Measurements from ENCODE around the gene C1QTNF9B.

The C1QTNF9B gene

DNA sequence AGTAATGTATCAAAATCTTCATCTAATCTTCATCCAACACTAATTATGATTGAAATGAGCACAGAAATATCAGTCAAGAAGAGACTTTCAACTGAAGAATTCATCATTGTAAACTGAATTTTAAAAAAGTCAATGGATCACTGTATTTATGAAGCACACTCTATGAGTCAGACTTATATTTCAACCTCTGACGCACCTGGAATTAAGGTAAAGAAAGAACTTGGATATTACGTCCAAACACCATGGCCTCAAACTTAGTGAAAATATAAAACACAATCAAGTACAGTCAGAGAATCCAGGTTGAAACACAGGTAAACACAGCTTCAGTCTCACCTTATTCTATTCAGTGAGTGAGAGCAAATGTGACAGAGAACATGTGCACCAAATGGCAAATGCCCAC, 47.6 kb downstream of the C1QTNF9B start:
- TF ChIP-seq GATA2 (IDR thresholded peaks at IDR 0.05; ENCODE audit: low read depth, low read length) (no peak), GATA3 (IDR thresholded peaks at IDR 0.05; ENCODE audit: low read depth, low read length) (no peak)

DNA sequence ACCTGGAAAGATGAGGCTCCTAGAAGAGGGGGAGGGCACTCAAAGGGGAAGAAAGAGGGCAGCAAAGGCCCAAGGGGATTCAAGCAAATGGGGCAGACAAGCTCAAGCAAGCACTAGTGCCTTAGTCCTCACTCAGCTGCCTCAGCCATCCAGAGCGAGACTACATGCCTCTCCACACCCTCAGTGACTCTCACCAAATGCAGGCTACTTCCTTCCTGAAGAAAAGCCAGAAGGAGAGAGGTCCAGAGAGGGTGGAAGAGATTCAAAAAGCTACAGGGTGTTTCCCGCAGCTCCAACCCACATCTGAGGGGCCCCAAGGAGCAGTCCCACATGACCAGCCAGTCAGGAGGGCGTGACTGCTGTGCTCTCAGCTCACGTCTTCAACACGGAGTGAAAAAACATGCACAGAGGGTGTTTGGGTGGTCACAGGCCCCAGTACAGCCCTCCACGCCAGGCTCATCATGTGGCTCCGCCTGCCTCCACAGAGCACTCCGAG, 48.6 kb downstream of the C1QTNF9B start:
- TF ChIP-seq GATA2 (IDR thresholded peaks at IDR 0.05; ENCODE audit: low read depth, low read length) (no peak), GATA3 (IDR thresholded peaks at IDR 0.05; ENCODE audit: low read depth, low read length) (no peak)

- TF ChIP-seq GATA3 (IDR thresholded peaks at IDR 0.05; ENCODE audit: low read depth, low read length), result no peak
- no peak for TF ChIP-seq GATA2 (IDR thresholded peaks at IDR 0.05; ENCODE audit: low read depth, low read length)
Measured at GRCh38 chr13:23848019-23848418, 49.3 kb downstream of the C1QTNF9B start.

- TF ChIP-seq GATA3 (IDR thresholded peaks at IDR 0.05; ENCODE audit: low read depth, low read length), result no peak; the same call in 1 of the 2 replicates
- TF ChIP-seq GATA2 (IDR thresholded peaks at IDR 0.05; ENCODE audit: low read depth, low read length), result peak; percentile 10; the same call in 1 of the 2 replicates
Measured at GRCh38 chr13:23847497-23847896, 49.8 kb downstream of the C1QTNF9B start.

- TF ChIP-seq GATA3 (IDR thresholded peaks at IDR 0.05; ENCODE audit: low read depth, low read length) (no peak), GATA2 (IDR thresholded peaks at IDR 0.05; ENCODE audit: low read depth, low read length) (no peak)
Measured at GRCh38 chr13:23845105-23845725, 52.1 kb downstream of the C1QTNF9B start.

GRCh38 chr13:23844132-23844531, 53.2 kb downstream of the C1QTNF9B start:
- TF ChIP-seq GATA2 (IDR thresholded peaks at IDR 0.05; ENCODE audit: low read depth, low read length) (no peak), GATA3 (IDR thresholded peaks at IDR 0.05; ENCODE audit: low read depth, low read length) (no peak)

DNA sequence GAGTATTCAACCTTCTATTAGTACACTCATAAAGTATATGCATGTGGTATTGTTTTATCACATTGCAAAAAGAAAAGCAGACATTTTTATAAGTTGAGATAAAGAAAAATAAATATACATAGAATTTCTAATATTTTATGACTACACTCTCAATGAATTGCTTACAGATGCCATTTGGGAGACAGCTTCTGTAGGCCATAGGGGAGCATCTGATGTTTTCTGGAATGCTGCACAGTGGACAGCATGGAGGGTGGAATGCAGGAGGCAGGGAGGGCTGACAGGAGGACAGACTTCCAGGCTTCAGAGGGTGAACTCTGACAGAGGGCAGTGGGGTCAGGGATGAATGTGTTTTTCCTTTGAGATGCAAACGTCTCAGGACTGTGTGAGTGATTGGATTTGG, 53.9 kb downstream of the C1QTNF9B start:
- TF ChIP-seq GATA2 (IDR thresholded peaks at IDR 0.05; ENCODE audit: low read depth, low read length) (no peak), GATA3 (IDR thresholded peaks at IDR 0.05; ENCODE audit: low read depth, low read length) (no peak)

DNA sequence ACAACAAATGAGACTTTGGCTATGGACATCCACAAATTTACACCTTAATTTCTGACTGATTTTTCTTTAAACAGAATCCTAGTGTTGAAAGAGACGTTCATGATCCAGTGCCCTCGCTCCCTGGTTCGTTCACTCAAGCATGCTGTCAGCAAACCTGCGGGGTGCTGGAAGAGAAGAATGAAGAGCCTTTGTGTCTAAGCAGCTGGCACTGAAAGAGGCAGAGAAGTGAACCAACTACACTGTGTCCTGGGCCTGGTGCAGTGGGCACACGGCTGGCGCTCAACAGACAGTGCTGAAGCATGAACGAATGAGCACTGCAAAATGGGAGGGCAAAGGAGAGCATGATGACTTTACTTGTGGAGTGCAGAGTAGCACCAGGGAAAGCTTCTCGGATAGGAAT, 54.9 kb downstream of the C1QTNF9B start:
- TF ChIP-seq GATA2 (IDR thresholded peaks at IDR 0.05; ENCODE audit: low read depth, low read length) (no peak), GATA3 (IDR thresholded peaks at IDR 0.05; ENCODE audit: low read depth, low read length) (no peak)
